Measurements from ENCODE around the gene CTNND2. TPM values are rescaled to one million over a fixed set of nuclear protein-coding genes. Genes with fewer than 3 reads are reported as not detected.
"Not testable (repeated sequence)": the region's sequence is repeated elsewhere in the genome, so short reads cannot be mapped to it uniquely, and the experiment has no call there.

Gene CTNND2
- total RNA-seq, 4 donors from 2014 or later: 0.22 to 2.8 (median 0.39) TPM

GRCh38 chr5:11420969-11421368 is 483.3 kb downstream of the CTNND2 start:
- H3K9me3 ChIP-seq: no peaks in the 10 kb centered on the region
- TF ChIP-seq POLR2A (IDR thresholded peaks at IDR 0.05): no peak
- TF ChIP-seq, protein P1, sequence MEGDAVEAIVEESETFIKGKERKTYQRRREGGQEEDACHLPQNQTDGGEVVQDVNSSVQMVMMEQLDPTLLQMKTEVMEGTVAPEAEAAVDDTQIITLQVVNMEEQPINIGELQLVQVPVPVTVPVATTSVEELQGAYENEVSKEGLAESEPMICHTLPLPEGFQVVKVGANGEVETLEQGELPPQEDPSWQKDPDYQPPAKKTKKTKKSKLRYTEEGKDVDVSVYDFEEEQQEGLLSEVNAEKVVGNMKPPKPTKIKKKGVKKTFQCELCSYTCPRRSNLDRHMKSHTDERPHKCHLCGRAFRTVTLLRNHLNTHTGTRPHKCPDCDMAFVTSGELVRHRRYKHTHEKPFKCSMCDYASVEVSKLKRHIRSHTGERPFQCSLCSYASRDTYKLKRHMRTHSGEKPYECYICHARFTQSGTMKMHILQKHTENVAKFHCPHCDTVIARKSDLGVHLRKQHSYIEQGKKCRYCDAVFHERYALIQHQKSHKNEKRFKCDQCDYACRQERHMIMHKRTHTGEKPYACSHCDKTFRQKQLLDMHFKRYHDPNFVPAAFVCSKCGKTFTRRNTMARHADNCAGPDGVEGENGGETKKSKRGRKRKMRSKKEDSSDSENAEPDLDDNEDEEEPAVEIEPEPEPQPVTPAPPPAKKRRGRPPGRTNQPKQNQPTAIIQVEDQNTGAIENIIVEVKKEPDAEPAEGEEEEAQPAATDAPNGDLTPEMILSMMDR (IDR thresholded peaks at IDR 0.05): no peak
- DNase-seq: no peak
- H3K27ac ChIP-seq: no peak overlapping the region
- WGBS, 2 donors: 91 to 100% methylated on average over 2 of the region's 2 CpGs
- no peaks in the 10 kb centered on the region for H3K27me3 ChIP-seq
- no peaks in the 10 kb centered on the region for H3K4me1 ChIP-seq
- H3K4me3 ChIP-seq (replicated peaks in 1 of 3): no peak overlapping the region
- no peaks in the 10 kb centered on the region for H3K36me3 ChIP-seq
- intact Hi-C loops (cut with DNase I): no loop called here

GRCh38 chr5:11415751-11416150 is 488.5 kb downstream of the CTNND2 start:
- DNase-seq: peak; percentile 42
- no peak for TF ChIP-seq POLR2A (IDR thresholded peaks at IDR 0.05)
- TF ChIP-seq, protein P1 (IDR thresholded peaks at IDR 0.05): no peak
- Histone ChIP-seq H3K4me3 (replicated peaks in 1 of 3) (no peak overlapping the region), H3K36me3 (no peaks in the 10 kb centered on the region), H3K9me3 (no peaks in the 10 kb centered on the region), H3K27me3 (no peaks in the 10 kb centered on the region), H3K27ac (no peak overlapping the region), H3K4me1 (peaks cover 0 to 4% of the 10 kb centered on the region in 2 donors)
- 12 to 16% methylated on average over 3 of the region's 3 CpGs for WGBS, 2 donors
- intact Hi-C loops (cut with DNase I): no loop called here

GRCh38 chr5:11414732-11415131 is 489.5 kb downstream of the CTNND2 start:
- H3K4me1 ChIP-seq; H3K27ac ChIP-seq; H3K9me3 ChIP-seq; H3K4me3 ChIP-seq (replicated peaks in 1 of 3); H3K27me3 ChIP-seq; DNase-seq; intact Hi-C loops (cut with DNase I); H3K36me3 ChIP-seq: not testable (repeated sequence)
- 88 to 97% methylated on average over 1 of the region's 1 CpG for WGBS, 2 donors

DNA sequence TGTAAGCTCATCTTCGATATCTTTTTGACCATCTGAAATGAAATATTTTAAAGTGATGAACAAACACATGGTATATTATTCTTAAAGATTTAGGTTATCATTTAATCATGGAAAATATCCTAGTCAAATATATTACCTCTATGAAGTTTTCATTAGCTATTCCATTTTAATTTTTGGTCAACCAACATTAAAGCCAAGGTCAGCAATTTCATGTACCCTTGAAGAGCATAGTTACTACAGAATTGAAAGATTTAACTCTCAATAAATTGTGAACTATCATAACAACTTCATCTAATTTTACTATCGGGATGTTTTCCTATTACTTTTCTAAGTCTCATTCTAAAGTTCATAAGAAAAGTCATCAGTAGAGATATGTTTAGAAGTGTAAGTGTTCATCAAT is 492.6 kb downstream of the CTNND2 start:
- 95 to 98% methylated on average over 2 of the region's 2 CpGs for WGBS, 2 donors
- no peak overlapping the region for H3K4me3 ChIP-seq (replicated peaks in 1 of 3)
- peaks cover 0 to 4% of the 10 kb centered on the region in 2 donors for H3K4me1 ChIP-seq
- no peaks in the 10 kb centered on the region for H3K9me3 ChIP-seq
- intact Hi-C loops (cut with DNase I): no loop called here
- TF ChIP-seq, protein P1 (IDR thresholded peaks at IDR 0.05): no peak
- TF ChIP-seq POLR2A (IDR thresholded peaks at IDR 0.05): no peak
- peaks cover 5% of the 10 kb centered on the region for H3K27me3 ChIP-seq
- H3K27ac ChIP-seq: no peak overlapping the region
- no peaks in the 10 kb centered on the region for H3K36me3 ChIP-seq
- no peak for DNase-seq

DNA sequence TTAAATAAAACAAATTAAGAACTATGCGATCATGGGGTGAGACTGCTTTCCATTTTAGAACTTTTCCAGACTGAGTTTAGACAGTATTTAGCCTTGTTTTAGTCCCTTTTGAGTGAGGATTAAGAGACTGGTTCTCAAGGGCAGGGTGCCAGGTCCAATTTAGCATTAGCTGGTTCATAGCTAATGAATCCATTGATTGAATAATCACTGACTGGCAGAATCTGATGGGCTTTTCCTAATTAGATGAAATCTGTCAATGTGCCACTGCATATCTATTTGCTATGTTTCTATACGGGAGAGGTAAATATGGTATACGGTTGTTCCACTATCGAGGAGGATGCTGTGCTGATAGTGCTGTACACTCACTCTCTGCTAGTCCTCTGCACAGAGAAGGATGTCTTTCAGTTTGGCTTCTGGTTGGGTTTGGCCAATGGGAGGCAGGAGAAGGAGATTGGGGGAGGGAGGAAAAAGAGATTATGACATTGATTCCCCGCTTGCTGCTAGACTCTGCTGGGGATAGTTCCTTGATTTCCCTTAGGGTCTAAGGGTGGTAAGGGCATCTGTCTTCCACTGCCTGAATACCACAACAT is 496.6 kb downstream of the CTNND2 start:
- Histone ChIP-seq H3K36me3 (no peaks in the 10 kb centered on the region), H3K4me1 (no peaks in the 10 kb centered on the region), H3K27ac (no peak overlapping the region), H3K27me3 (peaks cover 5% of the 10 kb centered on the region), H3K9me3 (no peaks in the 10 kb centered on the region), H3K4me3 (replicated peaks in 1 of 3) (no peak overlapping the region)
- WGBS, 2 donors: 96% methylated on average over 5 of the region's 5 CpGs
- DNase-seq: no peak
- TF ChIP-seq, protein P1 (IDR thresholded peaks at IDR 0.05): no peak
- TF ChIP-seq POLR2A (IDR thresholded peaks at IDR 0.05): no peak
- intact Hi-C loops (cut with DNase I): no loop called here

All from thyroid gland (tissue), 4 donors.